ENCODE data around the gene CAMSAP3. TPM values are rescaled to one million over a fixed set of nuclear protein-coding genes. Genes with fewer than 3 reads are reported as not detected.

The CAMSAP3 gene
- total and polyA plus RNA-seq, 10 of the 15 experiments (the other 5 are each of a cell fraction or from before 2014, with no cell fraction given), result 0.03 to 6.3 (median 0.72) TPM

GRCh38 chr19:7617172-7617571, 21.5 kb downstream of the CAMSAP3 start:
- H4K20me1 ChIP-seq (ENCODE audit: control insufficient read depth, insufficient read depth), result no peaks in the 10 kb centered on the region
- no peaks in the 10 kb centered on the region for H3K9me3 ChIP-seq (replicated peaks; ENCODE audit: control insufficient read depth, insufficient read depth, low read length)
- no peak overlapping the region for H3K4me3 ChIP-seq
- H2AFZ ChIP-seq (ENCODE audit: control insufficient read depth, low read depth, low read length), result no peak overlapping the region
- FAIRE-seq, result no peak
- no peaks in the 10 kb centered on the region for H3K79me2 ChIP-seq (ENCODE audit: control insufficient read depth, insufficient read depth, low read length)
- TF ChIP-seq RAD51 (IDR thresholded peaks at IDR 0.05) (no peak), BCLAF1 (IDR thresholded peaks at IDR 0.05) (no peak), ZBTB33 (IDR thresholded peaks at IDR 0.05) (no peak), KLF5 (IDR thresholded peaks at IDR 0.05; ENCODE audit: partially characterized antibody) (no peak)
- TF ChIP-seq, protein P1, sequence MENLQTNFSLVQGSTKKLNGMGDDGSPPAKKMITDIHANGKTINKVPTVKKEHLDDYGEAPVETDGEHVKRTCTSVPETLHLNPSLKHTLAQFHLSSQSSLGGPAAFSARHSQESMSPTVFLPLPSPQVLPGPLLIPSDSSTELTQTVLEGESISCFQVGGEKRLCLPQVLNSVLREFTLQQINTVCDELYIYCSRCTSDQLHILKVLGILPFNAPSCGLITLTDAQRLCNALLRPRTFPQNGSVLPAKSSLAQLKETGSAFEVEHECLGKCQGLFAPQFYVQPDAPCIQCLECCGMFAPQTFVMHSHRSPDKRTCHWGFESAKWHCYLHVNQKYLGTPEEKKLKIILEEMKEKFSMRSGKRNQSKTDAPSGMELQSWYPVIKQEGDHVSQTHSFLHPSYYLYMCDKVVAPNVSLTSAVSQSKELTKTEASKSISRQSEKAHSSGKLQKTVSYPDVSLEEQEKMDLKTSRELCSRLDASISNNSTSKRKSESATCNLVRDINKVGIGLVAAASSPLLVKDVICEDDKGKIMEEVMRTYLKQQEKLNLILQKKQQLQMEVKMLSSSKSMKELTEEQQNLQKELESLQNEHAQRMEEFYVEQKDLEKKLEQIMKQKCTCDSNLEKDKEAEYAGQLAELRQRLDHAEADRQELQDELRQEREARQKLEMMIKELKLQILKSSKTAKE (IDR thresholded peaks at IDR 0.05; ENCODE audit: low read depth, poor library complexity, severe bottlenecking), result no peak
- H3K27me3 ChIP-seq (replicated peaks in 1 of 2; ENCODE audit: control insufficient read depth in 2 of 2, insufficient read depth in 2 of 2, low read length in 1 of 2), result no peaks in the 10 kb centered on the region
- no TSS peak for BruUV-seq (replicated peaks)
- POLR2A ChIA-PET, result no interaction called here
- CTCF ChIA-PET, result no interaction called here
- no peak overlapping the region for H3K9ac ChIP-seq (ENCODE audit: control insufficient read depth, insufficient read depth, low read length)
- DNase-seq (ENCODE audit: low read depth, low spot score), result no peak
- in situ Hi-C loops (cut with MboI) (no loop called here), intact Hi-C loops (cut with micrococcal nuclease; ENCODE audit: unreplicated experiment) (no loop called here)
- H3K4me1 ChIP-seq (ENCODE audit: control insufficient read depth, insufficient read depth, low read length), result no peaks in the 10 kb centered on the region
- H3K36me3 ChIP-seq (ENCODE audit: control insufficient read depth in 2 of 2, insufficient read depth in 2 of 2, low read length in 1 of 2), result peaks cover 0 to 13% of the 10 kb centered on the region in 2 experiments; a peak in 3 of 4 replicates
- ATAC-seq, result no peak
- SMC1A ChIA-PET (ENCODE audit: uncharacterized antibody, unreplicated experiment), result no interaction called here
- H3K4me2 ChIP-seq (ENCODE audit: control insufficient read depth, insufficient read depth), result no peak overlapping the region
- 93% methylated on average over 12 of the region's 12 CpGs for WGBS (ENCODE audit: insufficient coverage, insufficient replicate concordance, low lambda C conversion rate, missing lambda C conversion rate)
- RAD21 ChIA-PET (ENCODE audit: unreplicated experiment), result no interaction called here
- no peak overlapping the region for H3K27ac ChIP-seq (ENCODE audit: control insufficient read depth, insufficient read depth)
